Gastroesophageal sphincter (tissue), 4 donors: ENCODE results near the gene C1orf21. TPM values are rescaled to one million over a fixed set of nuclear protein-coding genes. Genes with fewer than 3 reads are reported as not detected.

ENCODE experiments used
- ATAC-seq: fragments of 150-250 bp; one replicate; pipeline ENCODE4 v1.9.1; 2016; ENCODE audit warnings: mild to moderate bottlenecking, moderate library complexity
- H3K27ac ChIP-seq, 4 donors: fragments of 200-600 bp; sonication (generic) in 3 of 4; 1 replicate in 3 of 4; 2 replicates in 1 of 4; pipeline ENCODE4 v1.5.1; 2016 to 2019
- H3K27me3 ChIP-seq: fragments of 200-600 bp; sonication (generic); one replicate; pipeline ENCODE4 v1.5.1; 2019
- H3K36me3 ChIP-seq, 2 donors: fragments of 200-600 bp; sonication (generic); one replicate each; pipeline ENCODE4 v1.5.1; 2019; ENCODE audit warnings: control low read depth in 1 of 2
- H3K4me1 ChIP-seq, 3 donors: fragments of 200-600 bp; sonication (generic); 1 replicate in 2 of 3; 2 replicates in 1 of 3; pipeline ENCODE4 v1.5.1; 2016 to 2019; ENCODE audit warnings: control low read depth in 2 of 3
- H3K4me3 ChIP-seq, 2 donors: fragments of 200-600 bp; sonication (generic); one replicate each; pipeline ENCODE4 v1.5.1; 2019; ENCODE audit warnings: mild to moderate bottlenecking in 1 of 2, moderate library complexity in 1 of 2
- H3K9me3 ChIP-seq, 3 donors: fragments of 200-600 bp; sonication (generic); one replicate each; pipeline ENCODE4 v1.5.1; 2017 to 2019; ENCODE audit warnings: control low read depth in 2 of 3
- EP300 ChIP-seq: sonication (generic); formaldehyde crosslinking; IDR thresholded peaks from one replicate; pipeline ENCODE4 v1.6.1; 2017; ENCODE audit warnings: antibody characterized with exemption, mild to moderate bottlenecking
- POLR2A ChIP-seq, 2 donors: fragments of 450-650 bp; IDR thresholded peaks; one replicate each; pipeline ENCODE4 v1.6.1; 2017; ENCODE audit warnings: antibody characterized with exemption in 2 of 2, mild to moderate bottlenecking in 2 of 2, moderate library complexity in 1 of 2
- POLR2AphosphoS5 ChIP-seq: sonication (generic); formaldehyde crosslinking; IDR thresholded peaks from one replicate; pipeline ENCODE4 v1.6.1; 2017; ENCODE audit warnings: antibody characterized with exemption
- WGBS, 2 donors: methylation state at CpG; one replicate each; pipeline ENCODE4 v1.1.5; 2018; ENCODE audit warnings: low coverage in 1 of 2; 5-methylcytosine and 5-hydroxymethylcytosine counted together
- total RNA-seq, 4 donors: library from RNA; depleted of rRNA; stranded (reverse); fragments of >200 nt; gene quantifications; one replicate each; pipeline ENCODE4 v1.1.0, GENCODE V29; 2016
- TF ChIP-seq, protein P1 (sequence below), 4 experiments: fragments of 200-600 bp in 2 of 4; fragments of 450-650 bp in 2 of 4; sonication (generic) in 1 of 4; IDR thresholded peaks; one replicate each; pipeline ENCODE4 v1.5.1; 2017 to 2019; ENCODE audit warnings: antibody characterized with exemption in 4 of 4, mild to moderate bottlenecking in 2 of 4, moderate library complexity in 2 of 4

C1orf21 gene
- total RNA-seq, 4 donors from 2014 or later: 81.4 to 167 (median 121) TPM

GRCh38 chr1:184456189-184456588 is 69.4 kb downstream of the C1orf21 start:
- Histone ChIP-seq H3K36me3 (no peaks in the 10 kb centered on the region), H3K27me3 (no peaks in the 10 kb centered on the region), H3K27ac (no peak overlapping the region), H3K4me3 (no peak overlapping the region), H3K4me1 (peaks cover 9 to 91% (median 12%) of the 10 kb centered on the region in 3 donors), H3K9me3 (no peaks in the 10 kb centered on the region)
- ATAC-seq: no peak
- TF ChIP-seq POLR2A (IDR thresholded peaks at IDR 0.05) (no peak), EP300 (no peak), POLR2AphosphoS5 (no peak)
- TF ChIP-seq, protein P1, sequence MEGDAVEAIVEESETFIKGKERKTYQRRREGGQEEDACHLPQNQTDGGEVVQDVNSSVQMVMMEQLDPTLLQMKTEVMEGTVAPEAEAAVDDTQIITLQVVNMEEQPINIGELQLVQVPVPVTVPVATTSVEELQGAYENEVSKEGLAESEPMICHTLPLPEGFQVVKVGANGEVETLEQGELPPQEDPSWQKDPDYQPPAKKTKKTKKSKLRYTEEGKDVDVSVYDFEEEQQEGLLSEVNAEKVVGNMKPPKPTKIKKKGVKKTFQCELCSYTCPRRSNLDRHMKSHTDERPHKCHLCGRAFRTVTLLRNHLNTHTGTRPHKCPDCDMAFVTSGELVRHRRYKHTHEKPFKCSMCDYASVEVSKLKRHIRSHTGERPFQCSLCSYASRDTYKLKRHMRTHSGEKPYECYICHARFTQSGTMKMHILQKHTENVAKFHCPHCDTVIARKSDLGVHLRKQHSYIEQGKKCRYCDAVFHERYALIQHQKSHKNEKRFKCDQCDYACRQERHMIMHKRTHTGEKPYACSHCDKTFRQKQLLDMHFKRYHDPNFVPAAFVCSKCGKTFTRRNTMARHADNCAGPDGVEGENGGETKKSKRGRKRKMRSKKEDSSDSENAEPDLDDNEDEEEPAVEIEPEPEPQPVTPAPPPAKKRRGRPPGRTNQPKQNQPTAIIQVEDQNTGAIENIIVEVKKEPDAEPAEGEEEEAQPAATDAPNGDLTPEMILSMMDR (IDR thresholded peaks at IDR 0.05): no peak
- 61% methylated on average over 3 of the region's 3 CpGs for WGBS, 2 donors

DNA sequence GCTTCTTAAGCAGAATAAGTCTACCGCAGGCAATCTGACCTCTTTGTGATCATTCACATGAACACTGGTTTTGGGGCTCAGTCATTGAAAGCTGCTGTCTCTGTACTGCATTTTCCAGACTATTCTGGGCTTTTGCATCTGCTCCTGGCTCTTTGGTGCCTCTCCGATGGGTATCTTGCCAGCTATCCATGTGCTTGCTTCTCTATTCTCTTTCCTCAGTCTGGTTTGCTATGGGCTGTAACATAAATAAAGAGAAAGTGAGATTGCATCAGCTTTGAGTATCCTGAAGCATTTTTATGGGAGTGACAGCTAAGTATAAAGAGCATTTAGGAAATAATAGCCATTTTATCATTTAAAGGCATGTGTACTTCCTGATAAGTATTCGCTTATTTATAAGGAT is 70.7 kb downstream of the C1orf21 start:
- TF ChIP-seq EP300: no peak
- TF ChIP-seq POLR2A (IDR thresholded peaks at IDR 0.05): no peak
- no peak for TF ChIP-seq POLR2AphosphoS5
- TF ChIP-seq, protein P1 (IDR thresholded peaks at IDR 0.05): no peak
- peaks cover 10 to 94% (median 17%) of the 10 kb centered on the region in 3 donors for H3K4me1 ChIP-seq
- no peaks in the 10 kb centered on the region for H3K27me3 ChIP-seq
- no peak overlapping the region for H3K4me3 ChIP-seq
- H3K27ac ChIP-seq: no peak overlapping the region
- 60 to 91% methylated on average over 3 of the region's 3 CpGs for WGBS, 2 donors
- H3K36me3 ChIP-seq: no peaks in the 10 kb centered on the region
- ATAC-seq: no peak
- H3K9me3 ChIP-seq: no peaks in the 10 kb centered on the region

GRCh38 chr1:184461321-184461720 is 74.5 kb downstream of the C1orf21 start:
- Histone ChIP-seq H3K27ac (no peak overlapping the region), H3K27me3 (no peaks in the 10 kb centered on the region), H3K9me3 (no peaks in the 10 kb centered on the region), H3K4me1 (peaks cover 10 to 75% (median 14%) of the 10 kb centered on the region in 3 donors), H3K36me3 (no peaks in the 10 kb centered on the region), H3K4me3 (no peak overlapping the region)
- no peak for TF ChIP-seq POLR2AphosphoS5
- TF ChIP-seq EP300: no peak
- TF ChIP-seq, protein P1 (IDR thresholded peaks at IDR 0.05): no peak
- no peak for TF ChIP-seq POLR2A (IDR thresholded peaks at IDR 0.05)
- ATAC-seq: no peak
- 39 to 86% methylated on average over 2 to 5 of the region's 5 CpGs for WGBS, 2 donors

DNA sequence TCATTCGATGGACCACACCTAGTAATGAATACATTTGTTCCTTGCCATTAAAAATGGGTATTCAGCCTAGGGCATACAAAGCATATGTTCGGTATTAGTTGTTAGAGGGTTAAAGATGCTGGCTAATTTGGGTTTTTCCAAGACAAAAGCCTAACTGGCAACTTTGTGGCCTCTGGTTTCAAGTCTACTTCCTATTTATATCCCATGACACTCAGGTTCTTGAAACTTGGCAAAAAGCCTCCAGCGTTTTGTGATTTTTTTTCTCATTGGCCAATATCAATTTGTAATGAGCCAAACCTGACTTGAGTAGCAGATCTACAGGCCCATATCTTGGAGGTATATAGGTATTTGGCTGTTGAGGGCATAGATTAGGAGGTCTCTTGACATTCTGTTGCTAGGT is 75.3 kb downstream of the C1orf21 start:
- WGBS, 2 donors: 81% methylated on average over 3 of the region's 3 CpGs
- Histone ChIP-seq H3K27ac (no peak overlapping the region), H3K4me1 (peaks cover 10 to 70% (median 14%) of the 10 kb centered on the region in 3 donors), H3K27me3 (no peaks in the 10 kb centered on the region), H3K36me3 (no peaks in the 10 kb centered on the region), H3K4me3 (no peak overlapping the region), H3K9me3 (no peaks in the 10 kb centered on the region)
- no peak for ATAC-seq
- TF ChIP-seq EP300 (no peak), POLR2A (IDR thresholded peaks at IDR 0.05) (no peak), POLR2AphosphoS5 (no peak)
- TF ChIP-seq, protein P1 (IDR thresholded peaks at IDR 0.05): no peak

GRCh38 chr1:184462990-184463389 is 76.2 kb downstream of the C1orf21 start:
- H3K36me3 ChIP-seq: no peaks in the 10 kb centered on the region
- WGBS, 2 donors: 91 to 92% methylated on average over 1 of the region's 5 CpGs
- H3K27me3 ChIP-seq: no peaks in the 10 kb centered on the region

More at GRCh38 chr1:184462990-184463389, 76.2 kb downstream of the C1orf21 start:
- TF ChIP-seq POLR2AphosphoS5 (no peak), EP300 (no peak), POLR2A (IDR thresholded peaks at IDR 0.05) (no peak)
- TF ChIP-seq, protein P1 (IDR thresholded peaks at IDR 0.05): no peak
- no peak for ATAC-seq
- Histone ChIP-seq H3K4me1 (peaks cover 7 to 68% (median 9%) of the 10 kb centered on the region in 3 donors), H3K9me3 (no peaks in the 10 kb centered on the region), H3K27ac (no peak overlapping the region), H3K4me3 (no peak overlapping the region)
